Ramos (cell line): ENCODE results near the gene ST6GAL1.
"Not testable (repeated sequence)": the region's sequence is repeated elsewhere in the genome, so short reads cannot be mapped to it uniquely, and the experiment has no call there.

Experiments
- in situ Hi-C: fragments of 300-500 bp; cut with MboI; formaldehyde crosslinking; loops from one replicate; pipeline ENCODE4 v1.14.3; 2022; ENCODE audit warnings: low sequenced_read_pairs; ENCODE audit not compliant: unreplicated experiment

ST6GAL1 gene

GRCh38 chr3:186939536-186939935 lies 9.2 kb downstream of the ST6GAL1 start:
- in situ Hi-C loops = no loop called here

GRCh38 chr3:186940967-186941366 lies 10.6 kb downstream of the ST6GAL1 start:
- in situ Hi-C loops = no loop called here

- in situ Hi-C loops = no loop called here
These were observed 11.8 kb downstream of the ST6GAL1 start for GRCh38 chr3:186942168-186942567.

- in situ Hi-C loops = no loop called here
These were observed 15.0 kb downstream of the ST6GAL1 start for GRCh38 chr3:186945255-186945823.

- in situ Hi-C loops = no loop called here
These were observed 16.5 kb downstream of the ST6GAL1 start for GRCh38 chr3:186946756-186947375.

GRCh38 chr3:186949281-186949982 lies 19.1 kb downstream of the ST6GAL1 start:
- in situ Hi-C loops = no loop called here

- in situ Hi-C loops = no loop called here
These were observed 20.2 kb downstream of the ST6GAL1 start for GRCh38 chr3:186950402-186951093.

- in situ Hi-C loops = no loop called here
These were observed 21.6 kb downstream of the ST6GAL1 start for GRCh38 chr3:186951640-186952552.

- in situ Hi-C loops = no loop called here
These were observed 22.7 kb downstream of the ST6GAL1 start for GRCh38 chr3:186953011-186953487.

GRCh38 chr3:186953992-186954699 lies 23.8 kb downstream of the ST6GAL1 start:
- in situ Hi-C loops = not testable (repeated sequence)

GRCh38 chr3:186955898-186956696 lies 25.8 kb downstream of the ST6GAL1 start:
- in situ Hi-C loops = no loop called here

GRCh38 chr3:186959029-186959624 lies 28.8 kb downstream of the ST6GAL1 start:
- in situ Hi-C loops = no loop called here

- in situ Hi-C loops = no loop called here
These were observed 30.0 kb downstream of the ST6GAL1 start for GRCh38 chr3:186960347-186960746.

GRCh38 chr3:186962445-186962844 lies 32.1 kb downstream of the ST6GAL1 start:
- in situ Hi-C loops = no loop called here

GRCh38 chr3:186963636-186964035 lies 33.3 kb downstream of the ST6GAL1 start:
- in situ Hi-C loops = no loop called here

- in situ Hi-C loops = no loop called here
These were observed 33.7 kb downstream of the ST6GAL1 start for GRCh38 chr3:186964071-186964470.

- in situ Hi-C loops = no loop called here
These were observed 34.3 kb downstream of the ST6GAL1 start for GRCh38 chr3:186964616-186965015.
